B cell (primary cell): ENCODE measurements around the gene ZCCHC7.

Experiments
- EZH2 ChIP-seq: IDR thresholded peaks from 2 replicates; pipeline ENCODE4 v1.6.1; 2012; ENCODE audit warnings: borderline replicate concordance, low read depth, mild to moderate bottlenecking, moderate library complexity, low read length; ENCODE audit not compliant: insufficient read depth, poor library complexity, severe bottlenecking
- TF ChIP-seq, protein P1 (sequence below): fragments of 200-600 bp; IDR thresholded peaks from one replicate; pipeline ENCODE4 v1.8.0; 2022; ENCODE audit warnings: antibody characterized with exemption, mild to moderate bottlenecking

DNA sequence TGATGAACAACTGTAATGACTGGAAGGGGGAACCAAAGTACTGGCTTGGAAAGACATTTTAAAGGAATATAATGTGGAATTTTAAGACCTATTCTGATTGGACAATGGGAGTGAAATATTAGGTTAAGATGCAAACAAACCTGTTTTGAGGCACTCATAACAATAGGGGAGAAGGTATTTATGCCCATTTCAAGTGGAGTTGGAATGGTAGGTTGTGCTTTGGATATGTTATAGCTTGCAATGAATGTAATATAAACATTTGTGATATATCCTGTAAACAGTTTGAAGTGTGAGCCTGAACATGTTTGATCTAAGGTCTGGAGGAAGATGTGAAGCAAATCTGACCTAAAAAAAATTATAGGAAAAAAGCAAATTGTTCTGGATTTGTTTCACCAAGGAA, 172.5 kb downstream of the ZCCHC7 start:
- TF ChIP-seq, protein P1, sequence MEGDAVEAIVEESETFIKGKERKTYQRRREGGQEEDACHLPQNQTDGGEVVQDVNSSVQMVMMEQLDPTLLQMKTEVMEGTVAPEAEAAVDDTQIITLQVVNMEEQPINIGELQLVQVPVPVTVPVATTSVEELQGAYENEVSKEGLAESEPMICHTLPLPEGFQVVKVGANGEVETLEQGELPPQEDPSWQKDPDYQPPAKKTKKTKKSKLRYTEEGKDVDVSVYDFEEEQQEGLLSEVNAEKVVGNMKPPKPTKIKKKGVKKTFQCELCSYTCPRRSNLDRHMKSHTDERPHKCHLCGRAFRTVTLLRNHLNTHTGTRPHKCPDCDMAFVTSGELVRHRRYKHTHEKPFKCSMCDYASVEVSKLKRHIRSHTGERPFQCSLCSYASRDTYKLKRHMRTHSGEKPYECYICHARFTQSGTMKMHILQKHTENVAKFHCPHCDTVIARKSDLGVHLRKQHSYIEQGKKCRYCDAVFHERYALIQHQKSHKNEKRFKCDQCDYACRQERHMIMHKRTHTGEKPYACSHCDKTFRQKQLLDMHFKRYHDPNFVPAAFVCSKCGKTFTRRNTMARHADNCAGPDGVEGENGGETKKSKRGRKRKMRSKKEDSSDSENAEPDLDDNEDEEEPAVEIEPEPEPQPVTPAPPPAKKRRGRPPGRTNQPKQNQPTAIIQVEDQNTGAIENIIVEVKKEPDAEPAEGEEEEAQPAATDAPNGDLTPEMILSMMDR: no peak
- TF ChIP-seq EZH2: no peak
